Activated gamma-delta T cell treated with Interleukin-2 at 50 U/mL for 16 hours (primary cell): Measurements from ENCODE around the gene SAMD10.
A peak's percentile ranks its signal among the peaks of the same experiment; 100 is the strongest.
"Not testable (repeated sequence)": the region's sequence is repeated elsewhere in the genome, so short reads cannot be mapped to it uniquely, and the experiment has no call there.

ENCODE experiments used
- DNase-seq: peaks from one replicate; pipeline ENCODE4 v3.0.0-alpha.2; 2020

SAMD10 gene

GRCh38 chr20:63968136-63968927 is 11.1 kb downstream of the SAMD10 start:
- DNase-seq = no peak

DNA sequence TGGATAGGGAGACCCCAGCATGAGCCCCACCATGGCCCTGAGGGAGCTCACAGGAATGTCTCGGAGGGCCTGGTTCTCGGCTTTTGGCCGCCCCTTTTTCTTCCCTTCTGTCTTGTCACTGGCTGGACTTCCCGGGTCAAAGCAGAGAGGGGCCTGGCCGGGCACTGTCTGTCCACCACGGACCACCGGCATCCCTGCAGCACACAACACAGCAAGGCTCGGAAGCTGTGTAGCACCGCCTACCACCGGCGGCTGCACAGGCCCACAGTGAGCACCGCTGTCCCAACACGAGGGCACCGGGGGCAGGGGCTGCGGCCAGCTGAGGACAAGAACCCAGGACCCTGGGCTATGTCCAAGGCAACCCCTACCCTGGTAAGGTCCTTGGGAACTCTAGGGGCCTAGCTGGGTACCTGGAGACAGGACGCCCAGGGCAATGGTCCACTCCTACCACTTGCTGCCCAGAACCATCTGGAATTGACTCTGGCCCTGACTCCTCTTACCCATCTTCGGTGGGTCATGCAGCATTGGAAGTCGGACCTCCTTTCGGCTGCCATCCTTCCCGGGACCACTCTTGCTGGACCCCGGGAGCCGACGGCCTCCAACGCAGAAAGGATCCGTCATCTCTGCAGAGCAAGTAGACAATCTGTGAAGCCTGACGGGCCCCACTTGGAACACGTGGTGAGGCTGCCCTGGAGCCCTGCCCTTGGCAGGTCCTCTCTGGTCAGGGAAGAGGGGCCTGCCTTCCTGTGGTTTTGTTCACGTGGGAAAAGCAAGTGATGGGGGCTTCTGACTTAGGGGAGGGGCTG is 11.9 kb downstream of the SAMD10 start:
- no peak for DNase-seq

- DNase-seq = no peak
Observed at GRCh38 chr20:63966944-63967322, 12.5 kb downstream of the SAMD10 start.

DNA sequence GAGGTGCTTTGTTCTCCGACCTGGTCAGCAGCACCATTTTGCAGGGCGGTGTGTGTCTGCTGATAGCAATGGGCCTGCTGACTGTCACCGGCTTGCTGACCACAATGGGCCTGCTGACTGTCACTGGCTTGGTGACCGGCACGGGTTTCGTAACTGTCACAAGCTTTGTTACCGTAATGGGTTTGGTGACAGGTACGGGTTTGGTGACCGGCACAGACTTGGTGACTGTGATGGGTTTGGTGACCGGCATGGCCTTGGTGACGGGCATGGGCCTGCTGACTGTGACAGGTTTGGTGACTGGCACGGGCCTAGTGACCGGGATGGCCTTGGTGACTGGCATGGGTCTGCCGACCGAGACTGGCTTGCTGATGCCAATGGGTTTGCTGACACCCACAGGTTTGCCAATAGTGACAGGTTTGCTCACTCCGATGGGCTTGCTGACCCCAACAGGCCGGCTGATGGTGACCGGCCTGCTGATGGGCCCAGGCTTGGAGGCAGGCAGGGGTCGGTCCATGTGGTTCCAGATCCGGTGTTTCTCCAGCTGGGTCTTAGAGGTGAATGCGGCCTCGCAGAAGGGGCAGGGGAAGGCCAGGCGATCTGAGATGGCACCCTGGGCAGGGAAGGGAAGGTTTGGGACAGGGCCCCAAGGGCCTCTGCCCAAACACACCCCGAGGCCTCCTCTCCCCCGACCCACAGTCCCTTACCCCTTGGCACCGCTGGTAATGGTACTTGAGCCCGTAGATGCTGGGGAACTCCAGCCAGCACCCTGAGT is 13.1 kb downstream of the SAMD10 start:
- no peak for DNase-seq

GRCh38 chr20:63964412-63964811 is 15.0 kb downstream of the SAMD10 start:
- no peak for DNase-seq

- no peak for DNase-seq
Observed at GRCh38 chr20:63963784-63964301, 15.6 kb downstream of the SAMD10 start.

- no peak for DNase-seq
Observed at GRCh38 chr20:63963348-63963741, 16.1 kb downstream of the SAMD10 start.

- no peak for DNase-seq
Observed at GRCh38 chr20:63962426-63963347, 16.8 kb downstream of the SAMD10 start.

DNA sequence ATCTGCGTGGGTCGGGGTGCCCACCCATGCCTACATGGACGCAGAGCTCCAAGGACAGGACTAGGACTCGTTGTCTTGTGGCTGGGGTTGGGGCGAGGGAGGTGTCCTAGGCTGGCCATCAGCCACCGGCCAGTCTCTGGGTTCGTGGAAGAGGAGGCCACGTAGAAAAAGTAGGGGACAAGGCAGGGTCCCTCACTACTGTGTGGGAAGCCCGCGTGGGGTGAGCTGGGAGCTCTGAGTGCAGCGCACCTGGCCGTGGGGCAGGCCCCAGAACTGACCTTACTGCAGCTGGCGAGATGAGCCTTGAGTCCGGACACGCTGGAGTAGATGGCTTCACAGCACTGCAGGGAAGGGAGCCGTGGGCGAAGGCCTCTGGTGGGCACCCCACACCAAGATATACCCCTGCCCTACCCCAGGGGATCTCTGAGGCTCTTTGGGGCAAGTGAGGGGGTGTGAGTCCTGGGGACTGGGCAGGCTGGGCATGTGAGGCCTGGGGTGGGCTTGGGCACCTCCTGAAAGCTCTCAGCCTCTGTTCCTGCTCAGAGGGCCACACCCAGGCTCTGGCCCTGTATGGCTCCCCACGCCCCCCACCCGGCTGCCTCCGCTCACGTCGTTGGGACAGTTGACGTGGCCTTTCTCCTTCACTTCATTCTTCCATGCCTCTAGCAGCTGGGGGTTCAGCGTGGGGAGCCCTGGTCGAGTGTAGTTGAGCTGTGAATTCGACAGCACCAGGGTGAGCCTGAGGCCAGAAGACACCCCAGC is 17.6 kb downstream of the SAMD10 start:
- no peak for DNase-seq

- not testable (repeated sequence) for DNase-seq
Observed at GRCh38 chr20:63960654-63961621, 18.5 kb downstream of the SAMD10 start.

- no peak for DNase-seq
Observed at GRCh38 chr20:63959699-63960075, 19.8 kb downstream of the SAMD10 start.

GRCh38 chr20:63958964-63959698 is 20.3 kb downstream of the SAMD10 start:
- no peak for DNase-seq

DNA sequence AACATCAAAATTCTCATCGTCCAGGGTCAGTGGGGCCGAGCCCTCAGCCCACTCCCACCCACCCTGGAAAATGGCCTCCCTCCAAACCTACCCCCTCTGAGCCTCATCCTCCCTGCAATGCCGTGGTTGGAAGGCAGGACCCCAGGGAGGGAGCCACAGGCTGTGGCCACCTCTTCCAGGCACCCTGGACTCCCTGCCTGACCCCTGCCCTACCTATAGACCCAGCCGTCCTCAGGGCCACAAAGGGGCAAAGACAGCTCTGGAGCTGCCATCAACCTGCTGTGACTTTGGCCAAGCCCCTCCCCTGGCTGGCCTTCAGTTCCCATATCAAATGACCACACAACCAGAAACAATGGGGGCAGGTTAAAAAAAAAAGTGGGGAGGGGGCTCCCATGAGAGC is 21.0 kb downstream of the SAMD10 start:
- no peak for DNase-seq

GRCh38 chr20:63957690-63958441 is 21.6 kb downstream of the SAMD10 start:
- DNase-seq = no peak

GRCh38 chr20:63957004-63957689 is 22.3 kb downstream of the SAMD10 start:
- DNase-seq = peak; percentile 69

DNA sequence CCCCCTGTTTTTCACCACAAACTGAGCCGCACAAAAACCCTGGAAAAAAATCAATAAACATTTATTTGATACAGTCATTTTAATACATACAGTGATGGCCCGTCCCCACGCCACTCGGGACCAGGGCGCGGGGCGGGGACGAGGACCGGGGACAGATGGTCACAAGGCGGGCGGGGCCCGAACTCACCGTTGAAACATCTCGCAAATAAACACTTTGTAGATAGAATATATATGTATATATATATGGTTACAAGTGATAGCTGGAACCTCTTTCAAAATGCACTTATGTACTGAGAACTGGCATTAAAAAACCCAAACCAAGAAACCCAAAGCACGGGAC is 22.8 kb downstream of the SAMD10 start:
- DNase-seq = no peak

DNA sequence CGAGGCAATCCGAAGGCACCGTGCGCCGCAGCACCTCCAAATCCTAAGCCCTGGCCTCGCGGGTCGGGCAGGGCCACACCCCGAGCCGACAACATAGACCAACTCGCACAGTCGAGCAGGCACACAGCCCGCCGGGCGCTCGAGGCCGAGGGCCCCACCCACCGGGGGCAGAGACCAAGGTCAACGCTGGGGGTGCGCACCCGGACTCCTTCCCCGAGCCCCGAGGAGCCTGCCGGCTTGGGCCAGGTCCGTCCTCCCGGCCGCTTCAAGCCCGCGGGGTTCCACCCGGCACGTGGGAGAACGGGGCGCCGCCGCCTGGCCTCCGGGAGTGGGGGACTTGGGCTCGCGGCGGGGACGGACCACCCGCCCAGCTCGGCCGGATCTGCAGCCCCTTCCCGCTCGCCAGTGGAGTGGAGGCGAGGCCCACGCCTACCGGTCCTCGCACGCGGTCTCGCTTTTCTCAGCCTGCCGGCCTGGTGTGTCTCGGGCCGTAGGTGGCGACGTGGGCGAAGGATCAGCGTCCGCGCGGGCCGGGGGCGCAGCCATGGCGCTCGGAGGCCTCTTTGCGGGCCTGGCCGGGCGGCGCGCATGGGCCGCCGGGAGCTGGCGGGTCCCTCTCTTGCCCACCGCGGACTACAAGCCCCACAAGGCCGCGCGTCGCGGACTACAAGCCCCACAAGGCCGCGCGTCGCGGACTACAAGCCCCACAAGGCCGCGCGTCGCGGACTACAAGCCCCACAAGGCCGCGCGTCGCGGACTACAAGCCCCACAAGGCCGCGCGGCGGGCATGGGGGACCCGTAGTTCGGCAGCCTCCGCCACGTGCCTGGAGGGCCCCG is 23.4 kb downstream of the SAMD10 start, which contains the start of gene UCKL1:
Gene UCKL1, minus strand, starts transcription at position 590 of the 837 bp plus-strand sequence. Its CDS starts 44 bp downstream, at position 546.
- peak; percentile 87 for DNase-seq
